ENCODE results near the gene NRSN2.

NRSN2 gene

GRCh38 chr20:400454-401275 lies 53.8 kb downstream of the NRSN2 start:
- DNase-seq = peak; percentile 29

- peak; percentile 96 for DNase-seq
Observed at GRCh38 chr20:401682-402495, 55.0 kb downstream of the NRSN2 start.

GRCh38 chr20:402496-402885 lies 55.6 kb downstream of the NRSN2 start:
- no peak for DNase-seq

GRCh38 chr20:402898-403581 lies 56.1 kb downstream of the NRSN2 start:
- no peak for DNase-seq

- DNase-seq = no peak
Observed at GRCh38 chr20:403582-403957, 56.7 kb downstream of the NRSN2 start.

- DNase-seq = no peak
Observed at GRCh38 chr20:404088-404487, 57.2 kb downstream of the NRSN2 start.

All from fibroblast of upper back skin (primary cell).